Measurements from ENCODE around the gene DYSF.

GRCh38 chr2:71517851-71518250 lies 64.5 kb downstream of the DYSF start:
- TF ChIP-seq CTCF (IDR thresholded peaks at IDR 0.05): no peak
- TF ChIP-seq POLR2A (IDR thresholded peaks at IDR 0.05): no peak

Data from Peyer's patch (tissue), 4 donors.